ES-I3 (cell line): ENCODE data around the gene CASP3.

Experiments used
- H3K36me3 ChIP-seq: 2 replicates; pipeline ENCODE4 v1.6.1; 2013; ENCODE audit warnings: mild to moderate bottlenecking, low read length, control low read depth, moderate library complexity; ENCODE audit not compliant: insufficient read depth
- H3K4me1 ChIP-seq: 2 replicates; pipeline ENCODE4 v1.6.1; 2013; ENCODE audit warnings: mild to moderate bottlenecking, control low read depth, low read length; ENCODE audit not compliant: insufficient read depth
- H3K9ac ChIP-seq: 2 replicates; pipeline ENCODE4 v1.6.1; 2013; ENCODE audit warnings: low read depth, mild to moderate bottlenecking, low read length, moderate library complexity
- H3K9me3 ChIP-seq: 2 replicates; pipeline ENCODE4 v1.6.1; 2013; ENCODE audit warnings: mild to moderate bottlenecking, low read length, moderate library complexity; ENCODE audit not compliant: control insufficient read depth, insufficient read depth

CASP3 gene

GRCh38 chr4:184649026-184649970 is at the start of gene CASP3, which contains the start of gene PRIMPOL:
CASP3 (minus strand) TSS chr4:184649447; CDS start chr4:184638453, 10,994 bp downstream.
PRIMPOL (plus strand) TSS chr4:184649738; CDS start chr4:184657141, 7,403 bp downstream.
- Histone ChIP-seq H3K36me3 (peaks cover 9% of the 10 kb centered on the region; the same call in 1 of the 2 replicates), H3K9me3 (no peaks in the 10 kb centered on the region), H3K4me1 (peaks cover 17% of the 10 kb centered on the region), H3K9ac (peak within 1 kb of the TSS; percentile 93)

- peaks cover 10% of the 10 kb centered on the region for H3K36me3 ChIP-seq
- no peaks in the 10 kb centered on the region for H3K4me1 ChIP-seq
- no peak overlapping the region for H3K9ac ChIP-seq
- no peaks in the 10 kb centered on the region for H3K9me3 ChIP-seq
Measured at GRCh38 chr4:184697956-184698355, 48.7 kb upstream of the CASP3 start.

- H3K9me3 ChIP-seq = no peaks in the 10 kb centered on the region
- peaks cover 3% of the 10 kb centered on the region; the same call in 1 of the 2 replicates for H3K36me3 ChIP-seq
- H3K9ac ChIP-seq = no peak overlapping the region
- no peaks in the 10 kb centered on the region for H3K4me1 ChIP-seq
Measured at GRCh38 chr4:184695178-184695896, 46.1 kb upstream of the CASP3 start.

GRCh38 chr4:184694412-184694956 is 45.2 kb upstream of the CASP3 start:
- Histone ChIP-seq H3K9me3 (no peaks in the 10 kb centered on the region), H3K4me1 (no peaks in the 10 kb centered on the region), H3K36me3 (peaks cover 3% of the 10 kb centered on the region; the same call in 1 of the 2 replicates), H3K9ac (no peak overlapping the region)

- Histone ChIP-seq H3K4me1 (peaks cover 10% of the 10 kb centered on the region), H3K36me3 (peaks cover 3% of the 10 kb centered on the region; the same call in 1 of the 2 replicates), H3K9me3 (no peaks in the 10 kb centered on the region), H3K9ac (no peak overlapping the region)
Measured at GRCh38 chr4:184693056-184693455, 43.8 kb upstream of the CASP3 start.

GRCh38 chr4:184689681-184690080 is 40.4 kb upstream of the CASP3 start:
- H3K36me3 ChIP-seq = no peaks in the 10 kb centered on the region
- peaks cover 14% of the 10 kb centered on the region for H3K4me1 ChIP-seq
- no peak overlapping the region for H3K9ac ChIP-seq
- no peaks in the 10 kb centered on the region for H3K9me3 ChIP-seq

GRCh38 chr4:184688447-184688846 is 39.2 kb upstream of the CASP3 start:
- H3K4me1 ChIP-seq = peaks cover 14% of the 10 kb centered on the region
- H3K9me3 ChIP-seq = no peaks in the 10 kb centered on the region
- no peaks in the 10 kb centered on the region for H3K36me3 ChIP-seq
- no peak overlapping the region for H3K9ac ChIP-seq

- no peaks in the 10 kb centered on the region for H3K9me3 ChIP-seq
- no peaks in the 10 kb centered on the region for H3K36me3 ChIP-seq
- H3K9ac ChIP-seq = no peak overlapping the region
- peaks cover 14% of the 10 kb centered on the region for H3K4me1 ChIP-seq
Measured at GRCh38 chr4:184688005-184688404, 38.8 kb upstream of the CASP3 start.

GRCh38 chr4:184684491-184685189 is 35.4 kb upstream of the CASP3 start:
- Histone ChIP-seq H3K9ac (no peak overlapping the region), H3K9me3 (peaks cover 4% of the 10 kb centered on the region; the same call in 1 of the 2 replicates), H3K4me1 (peaks cover 14% of the 10 kb centered on the region), H3K36me3 (no peaks in the 10 kb centered on the region)

GRCh38 chr4:184681916-184682315 is 32.7 kb upstream of the CASP3 start:
- no peak overlapping the region for H3K9ac ChIP-seq
- no peaks in the 10 kb centered on the region for H3K4me1 ChIP-seq
- H3K36me3 ChIP-seq = no peaks in the 10 kb centered on the region
- peaks cover 7% of the 10 kb centered on the region; the same call in 1 of the 2 replicates for H3K9me3 ChIP-seq

GRCh38 chr4:184680698-184681097 is 31.5 kb upstream of the CASP3 start:
- Histone ChIP-seq H3K36me3 (no peaks in the 10 kb centered on the region), H3K9me3 (peaks cover 7% of the 10 kb centered on the region; the same call in 1 of the 2 replicates), H3K4me1 (no peaks in the 10 kb centered on the region), H3K9ac (no peak overlapping the region)

GRCh38 chr4:184675821-184676492 is 26.7 kb upstream of the CASP3 start:
- Histone ChIP-seq H3K9me3 (peaks cover 7% of the 10 kb centered on the region; the same call in 1 of the 2 replicates), H3K9ac (no peak overlapping the region), H3K36me3 (no peaks in the 10 kb centered on the region; the same call in none of the 2 replicates), H3K4me1 (no peaks in the 10 kb centered on the region)

- H3K9ac ChIP-seq = no peak overlapping the region
- H3K36me3 ChIP-seq = no peaks in the 10 kb centered on the region; the same call in none of the 2 replicates
- no peaks in the 10 kb centered on the region for H3K4me1 ChIP-seq
Measured at GRCh38 chr4:184675018-184675417, 25.8 kb upstream of the CASP3 start.

More at GRCh38 chr4:184675018-184675417, 25.8 kb upstream of the CASP3 start:
- peaks cover 7% of the 10 kb centered on the region; the same call in 1 of the 2 replicates for H3K9me3 ChIP-seq
